Measurements from ENCODE around the gene NRP1.
A peak's percentile ranks its signal among the peaks of the same experiment; 100 is the strongest.

NRP1 gene

GRCh38 chr10:33201056-33201780, 133.2 kb downstream of the NRP1 start:
- no peak for DNase-seq

DNA sequence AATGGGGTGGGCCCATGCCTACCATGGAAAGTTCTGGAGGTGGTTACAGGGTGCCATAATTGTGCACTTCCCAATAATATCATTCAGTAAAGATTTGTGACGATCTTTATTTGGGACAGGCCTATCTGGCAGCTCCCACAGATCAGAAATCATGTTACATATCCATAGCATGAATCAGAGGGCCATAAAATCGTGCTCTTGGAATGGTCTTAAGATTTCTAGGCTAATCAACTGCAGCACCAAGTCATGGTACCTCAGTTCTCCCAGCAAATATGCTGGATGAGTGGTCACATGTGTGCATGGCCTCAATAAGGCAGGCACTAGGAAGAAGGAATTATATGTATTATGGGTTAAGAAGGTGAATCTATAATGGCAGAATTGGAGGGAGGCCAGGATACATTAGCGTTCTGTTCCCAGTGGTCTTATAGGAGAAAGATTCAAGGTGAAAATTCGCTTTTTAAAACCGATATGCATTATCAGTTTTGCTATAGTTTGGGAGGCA, 134.7 kb downstream of the NRP1 start:
- peak; percentile 27 for DNase-seq

DNA sequence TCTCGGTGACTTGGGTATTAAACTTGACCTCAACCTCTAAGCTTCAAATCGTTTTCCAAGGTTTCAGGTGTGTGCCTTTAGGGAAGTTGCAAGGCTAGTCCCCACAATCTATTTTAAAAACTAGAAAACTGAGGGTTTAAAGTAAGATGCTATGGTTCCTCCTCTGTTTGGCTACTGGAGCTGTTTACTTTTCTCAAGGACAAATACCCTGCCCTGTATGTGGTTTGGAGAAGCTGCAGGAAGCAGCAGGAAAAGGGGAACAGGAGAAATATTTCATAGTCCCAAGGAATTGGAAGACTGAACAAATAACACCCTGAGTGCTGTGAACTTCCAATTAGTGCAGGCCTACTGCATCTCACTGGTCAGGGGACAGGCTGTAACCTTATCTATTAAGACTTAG, 135.9 kb downstream of the NRP1 start:
- DNase-seq: no peak

DNA sequence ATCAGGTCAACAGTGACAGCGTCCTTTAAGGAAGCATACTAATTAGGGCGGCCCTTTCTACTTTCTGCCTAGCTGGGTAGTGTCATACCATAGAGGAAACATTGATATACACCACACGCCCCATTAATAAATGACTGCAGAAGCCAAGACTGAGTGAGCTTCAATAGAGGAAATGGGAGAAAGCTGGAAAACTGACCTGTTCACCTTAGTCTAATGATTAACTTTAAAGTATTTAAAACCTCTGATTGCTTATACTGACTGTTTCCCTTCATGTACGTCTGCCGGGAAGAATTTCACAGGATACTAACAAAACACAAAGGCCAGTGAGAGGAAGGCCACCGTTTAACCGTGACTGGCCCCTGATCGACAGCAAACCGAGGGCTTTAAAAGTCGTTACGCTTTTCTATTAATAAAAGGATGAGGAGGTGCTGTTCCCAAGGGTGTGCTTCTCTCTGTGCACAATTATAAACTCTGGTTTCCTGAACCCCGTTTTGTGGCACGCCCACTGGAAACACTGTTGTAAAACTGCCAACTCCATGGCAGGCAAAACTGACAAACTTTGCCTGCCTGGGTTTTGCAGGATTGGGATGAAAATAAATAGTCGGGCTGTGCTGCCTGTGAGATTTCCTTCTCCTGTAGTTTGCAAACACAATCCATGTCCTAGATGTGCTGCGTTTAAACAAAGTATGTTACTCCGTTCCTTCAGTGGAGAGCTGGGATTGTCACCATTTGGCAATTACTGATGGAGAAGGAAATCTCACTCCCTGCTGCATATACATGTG, 137.6 kb downstream of the NRP1 start:
- DNase-seq: no peak

DNA sequence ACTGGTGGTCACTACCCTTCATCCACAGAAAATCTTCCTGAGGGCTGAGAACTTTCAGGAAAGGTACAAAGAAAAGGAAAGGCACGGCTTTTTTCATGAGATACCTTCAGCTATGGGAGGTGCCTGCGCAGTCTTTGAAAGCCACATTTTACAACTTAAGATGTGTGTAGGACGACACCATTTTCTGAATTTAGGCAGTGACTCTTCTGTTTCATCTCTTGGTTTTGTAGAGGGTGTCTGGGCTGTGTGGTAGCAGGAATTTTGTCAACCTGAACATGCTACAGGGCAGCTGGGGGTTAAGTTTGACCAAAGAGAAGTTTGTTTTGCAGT, 138.1 kb downstream of the NRP1 start:
- DNase-seq: no peak

GRCh38 chr10:33195608-33196376, 138.7 kb downstream of the NRP1 start:
- DNase-seq: peak; percentile 9

DNA sequence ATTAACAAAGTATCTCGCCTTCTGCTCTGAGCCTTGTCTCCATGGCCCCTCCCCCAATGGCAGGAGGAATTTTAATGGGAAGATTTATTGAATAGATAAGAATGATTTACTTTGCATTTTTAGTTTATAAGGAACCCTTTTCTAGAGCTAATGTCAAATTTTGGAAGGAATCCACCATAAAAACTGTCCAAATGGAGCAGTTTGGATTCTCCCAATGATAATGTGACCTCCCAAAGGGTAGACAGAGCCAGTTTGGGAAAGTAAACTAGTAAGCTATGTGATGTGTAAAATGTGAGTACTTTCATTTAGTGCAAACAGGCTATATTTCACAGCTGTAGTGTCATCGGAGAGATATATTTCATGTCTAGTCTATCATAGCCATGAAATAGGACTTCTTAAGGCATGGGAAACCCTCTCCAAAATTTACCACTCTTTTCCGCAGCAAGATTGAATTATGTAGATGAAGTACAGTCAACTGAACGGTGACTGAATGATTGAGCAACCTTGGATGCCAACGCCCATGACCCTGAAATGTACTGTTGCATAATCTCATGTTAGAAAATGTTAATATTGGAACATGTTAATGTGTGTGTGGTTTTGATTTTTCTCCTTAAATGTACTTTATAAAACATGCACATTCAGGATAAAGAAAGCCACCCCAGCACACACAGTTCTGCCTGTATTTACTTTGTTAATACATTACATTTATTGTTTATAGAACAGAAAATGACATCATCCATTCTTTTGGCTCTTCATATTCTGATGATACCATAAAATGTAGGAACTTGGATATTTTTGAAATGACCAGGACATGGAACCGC, 140.6 kb downstream of the NRP1 start:
- DNase-seq: peak; percentile 79

DNA sequence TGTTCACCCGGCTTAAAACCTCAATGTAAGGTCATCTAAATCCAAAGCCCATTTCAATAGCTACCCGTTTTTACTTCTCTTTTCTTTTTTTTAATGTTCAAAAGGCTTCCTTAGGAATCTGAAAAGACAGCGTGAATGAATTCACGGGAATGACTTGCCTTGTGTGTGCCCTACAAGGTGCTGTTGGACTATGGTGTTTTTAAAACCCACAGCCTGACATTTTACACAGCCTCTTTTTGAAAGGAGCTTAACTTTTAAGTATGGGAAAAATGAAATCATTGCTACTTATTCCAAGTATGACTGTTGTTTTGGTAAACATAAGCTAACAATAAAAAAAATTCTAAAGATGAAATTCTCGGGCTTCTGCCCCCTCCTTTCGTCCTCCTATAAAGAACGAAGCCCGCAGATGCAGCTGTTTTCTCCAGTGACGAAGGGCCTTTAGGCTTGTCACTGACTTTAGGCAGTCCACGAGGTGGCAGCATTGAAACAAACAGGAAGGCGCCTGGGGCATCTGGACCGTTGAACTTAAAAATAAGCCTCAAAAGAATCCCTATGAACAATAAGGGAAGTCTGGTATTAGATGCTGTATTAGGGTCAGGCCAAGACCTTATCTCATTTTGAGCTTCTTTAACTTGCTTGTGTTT, 141.3 kb downstream of the NRP1 start:
- DNase-seq: peak; percentile 81

DNA sequence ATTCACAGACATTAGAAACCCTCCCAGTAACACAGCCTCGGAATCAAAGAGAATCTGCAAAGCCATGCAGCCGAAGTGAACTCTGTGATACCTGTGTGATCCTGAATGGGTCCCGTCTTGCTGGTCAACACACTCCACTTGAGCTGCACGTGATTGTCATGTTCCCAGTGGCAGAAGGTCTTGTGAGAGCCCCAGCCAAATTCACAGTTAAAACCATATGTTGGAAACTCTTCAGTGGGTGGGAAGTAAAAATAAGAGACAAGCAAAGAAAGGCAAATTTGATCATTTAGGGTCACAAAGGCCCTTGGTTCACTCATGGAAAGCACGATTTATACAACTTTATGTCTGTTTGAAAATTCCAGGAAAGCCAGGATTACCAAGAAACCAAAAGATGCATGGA, 142.3 kb downstream of the NRP1 start:
- no peak for DNase-seq

DNA sequence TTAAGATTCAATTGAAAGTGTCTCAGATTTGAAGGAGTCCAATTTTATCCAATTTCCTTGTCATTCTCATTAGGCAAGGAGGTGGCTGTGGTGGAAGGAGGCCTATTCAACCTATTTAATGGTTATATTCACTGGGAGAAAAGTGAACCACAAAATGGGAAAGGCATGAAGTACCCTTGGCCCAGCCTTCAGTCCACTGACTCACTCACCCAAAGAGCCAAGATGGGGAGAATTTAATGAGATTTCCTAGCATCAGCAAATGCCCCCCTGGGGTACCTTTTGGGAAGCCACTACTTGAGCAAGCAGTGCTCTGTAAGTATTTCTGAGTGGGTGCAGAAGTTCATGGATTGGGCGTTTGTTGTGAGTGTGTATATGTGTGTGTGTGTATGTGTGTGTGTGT, 144.1 kb downstream of the NRP1 start:
- DNase-seq: no peak

GRCh38 chr10:33189808-33190207, 144.7 kb downstream of the NRP1 start:
- DNase-seq: no peak

DNA sequence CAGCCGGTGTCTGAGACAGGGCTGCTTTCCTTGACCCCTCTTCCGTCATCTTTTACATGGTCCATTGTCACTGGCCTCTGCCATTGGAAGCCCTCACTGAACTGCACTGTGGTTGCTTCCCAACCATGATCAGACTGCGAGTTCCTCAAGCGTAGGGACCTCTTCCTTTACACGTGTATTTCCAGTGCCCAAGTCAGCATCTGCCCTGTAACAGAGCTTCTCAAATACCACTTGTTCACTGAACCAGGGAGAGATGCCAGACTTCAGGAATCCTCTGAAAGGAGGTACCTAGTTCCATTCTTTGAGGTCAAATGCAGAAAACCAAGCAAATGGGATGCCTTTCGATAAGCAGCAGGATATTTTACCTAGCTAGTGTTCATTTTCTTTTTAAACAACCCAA, 145.1 kb downstream of the NRP1 start:
- no peak for DNase-seq

GRCh38 chr10:33187427-33187999, 147.0 kb downstream of the NRP1 start:
- no peak for DNase-seq

- no peak for DNase-seq
Observed at GRCh38 chr10:33186150-33186549, 148.3 kb downstream of the NRP1 start.

DNA sequence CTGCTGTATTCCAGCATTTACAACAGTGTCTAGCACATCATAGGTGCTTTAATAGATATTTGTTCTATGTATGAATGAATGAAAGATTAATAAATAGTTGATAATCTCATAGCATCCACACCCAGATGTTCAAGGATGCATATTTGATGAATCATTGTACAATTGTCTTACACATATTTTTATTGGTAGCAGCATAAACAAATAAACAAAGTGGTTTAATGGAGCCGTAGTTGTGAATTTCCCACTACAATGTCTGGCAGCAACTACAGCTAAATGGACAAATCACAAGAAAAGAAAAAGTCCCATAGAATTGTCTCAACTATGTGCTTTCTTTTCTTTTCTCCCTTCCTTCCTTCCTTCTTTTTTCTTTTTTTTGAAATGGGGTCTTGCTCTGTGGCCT, 150.8 kb downstream of the NRP1 start:
- DNase-seq: peak; percentile 70

DNA sequence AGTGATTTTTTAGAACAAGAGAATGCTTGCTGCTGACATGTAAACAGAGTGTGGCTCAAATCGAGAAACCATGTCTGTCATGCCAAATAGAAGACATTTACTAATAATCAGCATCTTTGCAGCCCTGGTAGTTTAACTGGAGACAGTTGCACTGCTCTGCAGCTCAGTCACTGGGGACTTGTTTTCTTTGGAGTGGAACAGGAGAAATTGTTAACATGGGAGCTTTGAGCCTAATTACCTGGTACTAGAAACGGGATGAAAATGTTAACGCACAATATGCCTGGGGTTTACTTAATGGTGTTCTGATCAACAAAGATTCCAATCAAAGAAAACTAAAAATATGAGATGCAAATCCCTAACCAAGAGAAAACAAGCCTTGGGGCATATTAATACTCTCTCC, 153.5 kb downstream of the NRP1 start:
- no peak for DNase-seq

DNA sequence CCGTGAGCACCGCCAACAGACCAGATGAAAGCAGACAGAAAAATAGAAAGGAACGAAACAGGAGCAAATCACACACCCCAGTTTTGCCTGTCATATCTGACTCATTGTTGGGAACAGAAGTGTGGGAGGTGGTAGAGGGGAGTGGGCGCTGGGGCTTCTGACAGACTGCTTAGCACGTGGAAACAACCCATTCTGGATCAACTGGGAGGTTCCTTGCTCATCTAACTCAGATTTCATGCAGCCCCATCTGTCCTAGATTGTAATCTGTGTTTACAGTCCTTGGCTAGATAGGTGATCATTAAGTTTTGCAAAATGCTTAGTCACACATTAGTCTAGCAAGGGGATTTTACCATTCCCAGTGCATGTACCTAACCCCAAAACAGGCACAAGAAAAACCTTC, 154.1 kb downstream of the NRP1 start:
- no peak for DNase-seq

GRCh38 chr10:33179067-33179466, 155.4 kb downstream of the NRP1 start:
- no peak for DNase-seq

DNA sequence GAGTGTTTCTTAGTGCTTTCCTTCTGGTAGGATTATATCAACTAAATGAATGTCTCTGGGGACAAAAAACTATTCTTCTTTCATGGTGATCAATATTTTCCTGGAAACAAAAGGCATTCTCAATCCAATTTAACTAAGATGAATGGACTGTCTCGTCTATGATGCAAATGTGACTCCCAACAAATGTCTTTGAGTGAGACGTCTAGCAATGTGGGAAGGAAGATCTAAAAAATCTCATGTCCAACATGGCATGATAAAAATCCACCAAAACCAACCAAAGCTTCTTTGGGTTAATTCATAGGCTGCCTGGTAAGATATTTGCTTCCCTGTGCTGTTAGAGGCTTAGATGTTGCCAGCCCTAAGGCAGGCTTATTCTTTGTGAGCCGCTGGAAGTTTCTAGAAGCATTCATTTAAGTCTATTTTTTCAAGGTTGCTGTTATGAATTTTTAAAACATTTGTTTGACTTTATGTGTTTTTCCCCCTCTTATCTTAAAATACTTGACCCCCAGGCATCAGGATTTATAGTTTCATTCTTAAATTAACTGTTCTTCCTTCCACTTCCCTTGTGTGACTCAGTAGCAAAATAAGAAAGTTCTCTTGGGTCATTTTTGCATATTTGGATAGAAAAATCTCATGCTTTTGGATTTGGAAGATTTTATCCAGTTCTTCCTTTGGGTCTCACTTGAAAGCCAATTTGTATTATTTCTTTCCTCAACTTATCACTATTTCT, 156.3 kb downstream of the NRP1 start:
- no peak for DNase-seq

DNA sequence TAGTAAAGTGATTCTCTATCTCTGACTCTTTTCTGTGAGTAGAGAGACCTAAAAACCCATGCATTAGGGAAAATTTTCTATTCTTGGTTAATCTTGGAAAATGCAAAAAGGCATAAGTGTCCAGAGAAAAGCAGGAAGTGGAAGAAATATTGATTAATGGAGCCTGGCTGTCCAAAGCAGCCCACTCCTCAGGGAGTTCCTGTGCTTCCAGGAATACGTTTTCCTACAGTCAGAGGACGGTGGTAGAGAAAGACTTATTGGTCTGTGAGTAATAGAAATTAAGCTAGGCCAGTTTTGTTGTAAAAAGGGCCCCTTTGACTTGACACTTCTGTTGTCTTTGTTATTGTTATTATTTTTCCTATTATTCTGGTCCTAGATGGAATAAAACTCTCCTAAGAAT, 157.8 kb downstream of the NRP1 start:
- DNase-seq: no peak

Measured in HCEC 1CT (cell line).